GM12878 (cell line): ENCODE measurements around the gene YWHAQ. TPM values are rescaled to one million over a fixed set of nuclear protein-coding genes. Genes with fewer than 3 reads are reported as not detected.
A peak's percentile ranks its signal among the peaks of the same experiment; 100 is the strongest.

Experiments
- ATAC-seq: fragments of 200-7000 bp; cut with Tn5 transposase; 3 replicates; pipeline ENCODE4 v1.9.1; 2020; ENCODE audit warnings: mild to moderate bottlenecking, moderate library complexity
- BruUV-seq: library from RNA; stranded (reverse); fragments of 400-500 nt; replicated peaks from 2 replicates; lab custom pipeline; 2021; lab: Mats Ljungman, UMichigan
- CTCF ChIA-PET: fragments of 300-600 bp; sonication (Branson Sonifier 250); formaldehyde crosslinking; extraction: SDS; loops from one replicate; lab custom pipeline; 2021; ENCODE audit warnings: inconsistent platforms; lab: Yijun Ruan, JAX
- POLR2A ChIA-PET: fragments of 350-600 bp; formaldehyde crosslinking; extraction: SDS; loops from one replicate; lab custom pipeline; 2021; ENCODE audit warnings: inconsistent platforms; lab: Charles Lee
- RAD21 ChIA-PET: fragments of 300-600 bp; sonication (Branson Sonifier 250); formaldehyde crosslinking; loops from one replicate; lab custom pipeline; 2023; ENCODE audit warnings: antibody characterized with exemption; ENCODE audit not compliant: unreplicated experiment; lab: Charles Lee
- SMC1A ChIA-PET: fragments of 300-600 bp; sonication (Branson Sonifier 250); formaldehyde crosslinking; loops from one replicate; lab custom pipeline; 2023; ENCODE audit not compliant: unreplicated experiment, uncharacterized antibody; lab: Charles Lee
- DNase-seq: peaks from one replicate; pipeline ENCODE4 v3.0.0-alpha.2; 2011; ENCODE audit warnings: low read depth, low spot score
- FAIRE-seq: peaks from 3 replicates; lab custom pipeline; 2011; peaks lifted over from hg19 to GRCh38; lab: Jason Lieb, UNC
- H2AFZ ChIP-seq: 2 replicates; pipeline ENCODE4 v1.6.0; 2011; ENCODE audit warnings: low read depth, low read length, control low read depth; ENCODE audit not compliant: control insufficient read depth
- H3K27ac ChIP-seq: 2 replicates; pipeline ENCODE4 v1.5.1; 2011; ENCODE audit warnings: control low read depth; ENCODE audit not compliant: control insufficient read depth, insufficient read depth
- H3K27me3 ChIP-seq, 2 experiments: replicated peaks in 1 of 2; 2 replicates each; pipeline versions ENCODE4 v1.6.0 to v1.6.1; 2011; ENCODE audit warnings: low read length in 1 of 2; ENCODE audit not compliant: control insufficient read depth in 2 of 2, insufficient read depth in 2 of 2
- H3K36me3 ChIP-seq, 2 experiments: 2 replicates each; pipeline ENCODE4 v1.5.1; 2011; ENCODE audit warnings: low read length in 1 of 2; ENCODE audit not compliant: control insufficient read depth in 2 of 2, insufficient read depth in 2 of 2
- H3K4me1 ChIP-seq: 2 replicates; pipeline ENCODE4 v1.6.1; 2011; ENCODE audit warnings: mild to moderate bottlenecking, low read length, moderate library complexity, mixed read lengths; ENCODE audit not compliant: control insufficient read depth, insufficient read depth
- H3K4me2 ChIP-seq: 2 replicates; pipeline ENCODE4 v1.6.0; 2011; ENCODE audit warnings: control low read depth; ENCODE audit not compliant: control insufficient read depth, insufficient read depth
- H3K4me3 ChIP-seq: fragments of 200-600 bp; sonication (generic); 2 replicates; pipeline ENCODE4 v1.5.1; 2016
- H3K79me2 ChIP-seq: 2 replicates; pipeline ENCODE4 v1.6.0; 2011; ENCODE audit warnings: low read length; ENCODE audit not compliant: control insufficient read depth, insufficient read depth
- H3K9ac ChIP-seq: 2 replicates; pipeline ENCODE4 v1.8.0; 2011; ENCODE audit warnings: low read length, control low read depth, mixed read lengths; ENCODE audit not compliant: control insufficient read depth, insufficient read depth
- H3K9me3 ChIP-seq: replicated peaks from 3 replicates; pipeline ENCODE4 v1.5.1; 2011; ENCODE audit warnings: mild to moderate bottlenecking, low read length; ENCODE audit not compliant: control insufficient read depth, insufficient read depth
- H4K20me1 ChIP-seq: 2 replicates; pipeline ENCODE4 v1.6.0; 2011; ENCODE audit not compliant: control insufficient read depth, insufficient read depth
- CREM ChIP-seq: IDR thresholded peaks from 2 replicates; pipeline ENCODE4 v1.6.1; 2014; ENCODE audit warnings: antibody characterized with exemption, low read depth
- SRF ChIP-seq, 2 experiments: IDR thresholded peaks; 2 replicates each; pipeline ENCODE4 v1.6.1; 2011; ENCODE audit warnings: low read depth in 2 of 2, low read length in 2 of 2, mild to moderate bottlenecking in 1 of 2, moderate library complexity in 1 of 2
- WGBS: methylation state at CpG from one replicate; pipeline ENCODE4 v1.1.6; 2016; ENCODE audit warnings: low lambda C conversion rate; ENCODE audit not compliant: insufficient replicate concordance, insufficient coverage; ENCODE audit errors: missing lambda C conversion rate; 5-methylcytosine and 5-hydroxymethylcytosine counted together
- in situ Hi-C: fragments of 300-500 bp; cut with MboI; formaldehyde crosslinking; loops from 9 replicates; pipeline ENCODE4 v1.14.3; 2018; ENCODE audit warnings: mixed read lengths
- intact Hi-C: fragments of 100-400 bp; cut with micrococcal nuclease; formaldehyde crosslinking; loops from one replicate; pipeline ENCODE4 v1.14.2; 2022; ENCODE audit not compliant: unreplicated experiment
- polyA plus RNA-seq, 11 experiments: library from polyadenylated mRNA; depleted of rRNA in 4 of 11; unstranded in 6 of 11; stranded (reverse) in 5 of 11; fragments of >200 nt; fragmentation: Nextera tagmentation in 4 of 11; fragmentation: Illumina TruSeq in 1 of 11; extraction: Ambion mirVana in 4 of 11; extraction: Trizol in 1 of 11; gene quantifications; 1 replicate in 1 of 11; 2 replicates in 10 of 11; pipeline versions ENCODE4 v1.2.1 to v1.2.3, GENCODE V29; 2011 to 2016; ENCODE audit warnings: inconsistent platforms in 2 of 11, missing spikeins in 2 of 11, low read depth in 1 of 11
- total RNA-seq, 4 experiments: library from RNA; depleted of rRNA in 3 of 4; stranded (reverse); fragments of >200 nt in 3 of 4; fragmentation: Illumina TruSeq in 1 of 4; extraction: Trizol in 1 of 4; gene quantifications; 2 replicates each; pipeline versions ENCODE4 v1.2.1 to v1.2.3, GENCODE V29; 2013 to 2021
- TF ChIP-seq, protein P1 (sequence below): fragments of 150-350 bp; IDR thresholded peaks from 2 replicates; pipeline ENCODE4 v1.6.1; 2016; ENCODE audit warnings: low read depth, low read length
- TF ChIP-seq, protein P2 (sequence below): fragments of 450-650 bp; IDR thresholded peaks from 2 replicates; pipeline ENCODE4 v1.6.1; 2014; ENCODE audit warnings: mild to moderate bottlenecking

The YWHAQ gene
- total and polyA plus RNA-seq, 10 of the 15 experiments (the other 5 are each of a cell fraction or from before 2014, with no cell fraction given), result 63.0 to 515 (median 219) TPM

DNA sequence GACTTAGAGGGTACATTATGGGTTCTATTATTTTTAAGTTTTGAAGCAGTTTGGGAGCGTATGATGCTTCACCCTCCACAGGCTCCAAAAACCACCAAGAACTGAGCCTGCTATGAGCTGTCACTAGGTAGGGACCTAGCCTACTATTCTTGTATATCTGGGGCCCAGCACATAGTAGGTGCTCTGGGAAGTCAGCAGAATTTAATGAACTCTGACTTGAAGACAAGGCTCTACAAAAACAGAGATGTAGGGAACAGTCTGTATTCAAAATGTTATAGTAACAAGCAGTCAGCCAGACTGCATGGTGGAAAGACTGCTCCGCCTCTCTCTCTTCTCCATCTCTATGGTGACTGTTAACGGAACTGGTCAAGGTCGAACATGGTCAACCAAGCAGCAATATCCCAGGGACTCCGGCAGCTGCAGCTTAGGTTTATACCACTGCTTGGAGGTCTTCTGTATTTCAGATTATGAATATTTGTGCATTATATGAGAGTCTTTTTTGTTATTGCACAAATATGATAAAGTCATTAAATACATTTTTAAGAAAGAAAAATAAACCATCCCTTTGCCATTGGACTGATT, 22.2 kb upstream of the YWHAQ start:
- ATAC-seq (no peak), DNase-seq (no peak), FAIRE-seq (no peak)
- Histone ChIP-seq H3K79me2 (no peaks in the 10 kb centered on the region), H3K4me2 (no peak overlapping the region; the same call in 1 of the 2 replicates), H3K4me3 (no peak overlapping the region), H3K36me3 (no peaks in the 10 kb centered on the region), H3K27me3 (no peaks in the 10 kb centered on the region; a peak in 1 of 4 replicates), H2AFZ (no peak overlapping the region), H4K20me1 (no peaks in the 10 kb centered on the region), H3K4me1 (peaks cover 43% of the 10 kb centered on the region), H3K9ac (no peak overlapping the region), H3K9me3 (no peaks in the 10 kb centered on the region; the same call in 2 of the 3 replicates), H3K27ac (no peak overlapping the region)
- ChIA-PET POLR2A (no interaction called here), SMC1A (no interaction called here), CTCF (no interaction called here), RAD21 (no interaction called here)
- intact Hi-C loops (no loop called here), in situ Hi-C loops (no loop called here)
- 36% methylated on average over 5 of the region's 5 CpGs for WGBS
- TF ChIP-seq CREM (no peak), SRF (IDR thresholded peaks at IDR 0.05; ENCODE audit: low read depth in 2 of 2, low read length in 2 of 2) (0 out of 4 replicates have a peak, but pooled peaks of 1 of the 2 experiments have one; percentile 26)
- TF ChIP-seq, protein P1, sequence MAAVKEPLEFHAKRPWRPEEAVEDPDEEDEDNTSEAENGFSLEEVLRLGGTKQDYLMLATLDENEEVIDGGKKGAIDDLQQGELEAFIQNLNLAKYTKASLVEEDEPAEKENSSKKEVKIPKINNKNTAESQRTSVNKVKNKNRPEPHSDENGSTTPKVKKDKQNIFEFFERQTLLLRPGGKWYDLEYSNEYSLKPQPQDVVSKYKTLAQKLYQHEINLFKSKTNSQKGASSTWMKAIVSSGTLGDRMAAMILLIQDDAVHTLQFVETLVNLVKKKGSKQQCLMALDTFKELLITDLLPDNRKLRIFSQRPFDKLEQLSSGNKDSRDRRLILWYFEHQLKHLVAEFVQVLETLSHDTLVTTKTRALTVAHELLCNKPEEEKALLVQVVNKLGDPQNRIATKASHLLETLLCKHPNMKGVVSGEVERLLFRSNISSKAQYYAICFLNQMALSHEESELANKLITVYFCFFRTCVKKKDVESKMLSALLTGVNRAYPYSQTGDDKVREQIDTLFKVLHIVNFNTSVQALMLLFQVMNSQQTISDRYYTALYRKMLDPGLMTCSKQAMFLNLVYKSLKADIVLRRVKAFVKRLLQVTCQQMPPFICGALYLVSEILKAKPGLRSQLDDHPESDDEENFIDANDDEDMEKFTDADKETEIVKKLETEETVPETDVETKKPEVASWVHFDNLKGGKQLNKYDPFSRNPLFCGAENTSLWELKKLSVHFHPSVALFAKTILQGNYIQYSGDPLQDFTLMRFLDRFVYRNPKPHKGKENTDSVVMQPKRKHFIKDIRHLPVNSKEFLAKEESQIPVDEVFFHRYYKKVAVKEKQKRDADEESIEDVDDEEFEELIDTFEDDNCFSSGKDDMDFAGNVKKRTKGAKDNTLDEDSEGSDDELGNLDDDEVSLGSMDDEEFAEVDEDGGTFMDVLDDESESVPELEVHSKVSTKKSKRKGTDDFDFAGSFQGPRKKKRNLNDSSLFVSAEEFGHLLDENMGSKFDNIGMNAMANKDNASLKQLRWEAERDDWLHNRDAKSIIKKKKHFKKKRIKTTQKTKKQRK, result no peak
- TF ChIP-seq, protein P2, sequence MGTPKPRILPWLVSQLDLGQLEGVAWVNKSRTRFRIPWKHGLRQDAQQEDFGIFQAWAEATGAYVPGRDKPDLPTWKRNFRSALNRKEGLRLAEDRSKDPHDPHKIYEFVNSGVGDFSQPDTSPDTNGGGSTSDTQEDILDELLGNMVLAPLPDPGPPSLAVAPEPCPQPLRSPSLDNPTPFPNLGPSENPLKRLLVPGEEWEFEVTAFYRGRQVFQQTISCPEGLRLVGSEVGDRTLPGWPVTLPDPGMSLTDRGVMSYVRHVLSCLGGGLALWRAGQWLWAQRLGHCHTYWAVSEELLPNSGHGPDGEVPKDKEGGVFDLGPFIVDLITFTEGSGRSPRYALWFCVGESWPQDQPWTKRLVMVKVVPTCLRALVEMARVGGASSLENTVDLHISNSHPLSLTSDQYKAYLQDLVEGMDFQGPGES, result no peak
- no TSS peak for BruUV-seq
